HepG2 (cell line): Measurements from ENCODE around the gene RABGAP1L. TPM values are rescaled to one million over a fixed set of nuclear protein-coding genes. Genes with fewer than 3 reads are reported as not detected.

ENCODE experiments used
- ARID5B ChIP-seq: IDR thresholded peaks from 2 replicates; pipeline ENCODE4 v1.4.0; 2020; ENCODE audit warnings: mild to moderate bottlenecking, missing genetic modification reagents
- CEBPG ChIP-seq: IDR thresholded peaks from 2 replicates; pipeline ENCODE4 v1.6.1; 2016
- HNF4A ChIP-seq: sonication (generic); formaldehyde crosslinking; IDR thresholded peaks from 2 replicates; pipeline ENCODE4 v1.4.0; 2020; ENCODE audit warnings: missing genetic modification reagents
- MXI1 ChIP-seq: IDR thresholded peaks from 3 replicates; pipeline ENCODE4 v1.6.1; 2012; ENCODE audit warnings: low read depth, low read length, inconsistent platforms, borderline replicate concordance
- POLR2A ChIP-seq, 2 experiments: IDR thresholded peaks; 2 replicates each; pipeline ENCODE4 v1.6.1; 2011; ENCODE audit warnings: low read depth in 2 of 2, low read length in 2 of 2, mild to moderate bottlenecking in 1 of 2, moderate library complexity in 1 of 2; ENCODE audit not compliant: insufficient read depth in 1 of 2
- SAP130 ChIP-seq: IDR thresholded peaks from 2 replicates; pipeline ENCODE4 v1.6.1; 2016; ENCODE audit warnings: low read depth
- SIN3A ChIP-seq: IDR thresholded peaks from 2 replicates; pipeline ENCODE4 v1.6.1; 2011; ENCODE audit warnings: low read depth, mild to moderate bottlenecking, control low read depth, low read length, borderline replicate concordance
- STAT6 ChIP-seq: sonication (generic); formaldehyde crosslinking; IDR thresholded peaks from 2 replicates; pipeline ENCODE4 v1.4.0; 2020; ENCODE audit warnings: missing genetic modification reagents, mild to moderate bottlenecking, borderline replicate concordance
- XRCC5 ChIP-seq: fragments of 200-400 bp; formaldehyde crosslinking; optimal IDR thresholded peaks from 2 replicates; pipeline ENCODE3; 2017; ENCODE audit warnings: mild to moderate bottlenecking, low read length
- ZFAT ChIP-seq: sonication (generic); formaldehyde crosslinking; conservative IDR thresholded peaks from 2 replicates; pipeline ENCODE4 v1.8.1; 2023; ENCODE audit warnings: missing genetic modification reagents, inconsistent platforms
- ZFP36L1 ChIP-seq: sonication (generic); formaldehyde crosslinking; IDR thresholded peaks from 2 replicates; pipeline ENCODE4 v1.8.0; 2022; ENCODE audit warnings: mild to moderate bottlenecking, missing genetic modification reagents, moderate library complexity
- ZNF333 ChIP-seq: sonication (generic); formaldehyde crosslinking; IDR thresholded peaks from 2 replicates; pipeline ENCODE4 v1.4.0; 2020; ENCODE audit warnings: mild to moderate bottlenecking, missing genetic modification reagents, borderline replicate concordance
- ZNF589 ChIP-seq: sonication (generic); formaldehyde crosslinking; conservative IDR thresholded peaks from 2 replicates; pipeline ENCODE4 v1.8.0; 2022; ENCODE audit warnings: mild to moderate bottlenecking, moderate library complexity, missing genetic modification reagents
- ZNF607 ChIP-seq: sonication (generic); formaldehyde crosslinking; IDR thresholded peaks from 2 replicates; pipeline ENCODE4 v1.5.1; 2020; ENCODE audit warnings: missing genetic modification reagents, mild to moderate bottlenecking, borderline replicate concordance
- polyA plus RNA-seq, 8 experiments: library from polyadenylated mRNA; depleted of rRNA in 3 of 8; stranded (reverse) in 7 of 8; unstranded in 1 of 8; fragments of >200 nt; fragmentation: Illumina TruSeq in 4 of 8; extraction: Trizol in 4 of 8; gene quantifications; 2 replicates each; pipeline versions ENCODE4 v1.2.1 to v1.2.3, GENCODE V29; 2011 to 2016; ENCODE audit warnings: low read depth in 4 of 8, missing spikeins in 1 of 8, mixed read lengths in 1 of 8; ENCODE audit not compliant: insufficient read depth in 1 of 8
- total RNA-seq, 5 experiments: library from RNA; depleted of rRNA; stranded (reverse); fragments of >200 nt; fragmentation: Illumina TruSeq; extraction: Trizol; gene quantifications; 2 replicates each; pipeline ENCODE4 v1.2.3, GENCODE V29; 2016; ENCODE audit warnings: low read depth in 1 of 5
- TF ChIP-seq, protein P1 (sequence below): sonication (generic); formaldehyde crosslinking; IDR thresholded peaks from 2 replicates; pipeline ENCODE4 v1.5.1; 2020; ENCODE audit warnings: missing genetic modification reagents, mild to moderate bottlenecking, borderline replicate concordance

RABGAP1L gene
- total and polyA plus RNA-seq, 2 of the 13 experiments (the other 11 are each of a cell fraction or from before 2014, with no cell fraction given), result 7.9 to 22.6 TPM

GRCh38 chr1:174160109-174160473, 771 bp downstream of the RABGAP1L start (continued):
- 0 out of 2 replicates have a peak, but pooled peaks have one; percentile 59 for TF ChIP-seq STAT6
- TF ChIP-seq MXI1, result peak; percentile 60; the same call in 1 of the 3 replicates
- no peak for TF ChIP-seq ZFP36L1 (CRISPR knock-in tag)
- TF ChIP-seq HNF4A (CRISPR knock-in tag), result peak; percentile 58; the same call in 1 of the 2 replicates
- no peak for TF ChIP-seq CEBPG
- peak; percentile 27 to 39; a peak in 2 of 4 replicates for TF ChIP-seq POLR2A (IDR thresholded peaks at IDR 0.05; ENCODE audit: insufficient read depth in 1 of 2, low read depth in 2 of 2, low read length in 2 of 2)
- no peak for TF ChIP-seq ZNF589 (CRISPR knock-in tag)
- peak; percentile 53; the same call in 1 of the 2 replicates for TF ChIP-seq SAP130
- peak; percentile 36 for TF ChIP-seq XRCC5
- TF ChIP-seq ZNF607, result no peak
- no peak for TF ChIP-seq ZNF333 (CRISPR knock-in tag)
- TF ChIP-seq ARID5B (CRISPR knock-in tag), result peak; percentile 3; the same call in 1 of the 2 replicates
- TF ChIP-seq ZFAT, result no peak
- TF ChIP-seq, protein P1, sequence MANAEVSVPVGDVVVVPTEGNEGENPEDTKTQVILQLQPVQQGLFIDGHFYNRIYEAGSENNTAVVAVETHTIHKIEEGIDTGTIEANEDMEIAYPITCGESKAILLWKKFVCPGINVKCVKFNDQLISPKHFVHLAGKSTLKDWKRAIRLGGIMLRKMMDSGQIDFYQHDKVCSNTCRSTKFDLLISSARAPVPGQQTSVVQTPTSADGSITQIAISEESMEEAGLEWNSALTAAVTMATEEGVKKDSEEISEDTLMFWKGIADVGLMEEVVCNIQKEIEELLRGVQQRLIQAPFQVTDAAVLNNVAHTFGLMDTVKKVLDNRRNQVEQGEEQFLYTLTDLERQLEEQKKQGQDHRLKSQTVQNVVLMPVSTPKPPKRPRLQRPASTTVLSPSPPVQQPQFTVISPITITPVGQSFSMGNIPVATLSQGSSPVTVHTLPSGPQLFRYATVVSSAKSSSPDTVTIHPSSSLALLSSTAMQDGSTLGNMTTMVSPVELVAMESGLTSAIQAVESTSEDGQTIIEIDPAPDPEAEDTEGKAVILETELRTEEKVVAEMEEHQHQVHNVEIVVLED (CRISPR knock-in tag), result no peak
- peak; percentile 16; the same call in 1 of the 2 replicates for TF ChIP-seq SIN3A
